H9 (cell line): ENCODE measurements around the gene RALGAPA2. TPM values are rescaled to one million over a fixed set of nuclear protein-coding genes. Genes with fewer than 3 reads are reported as not detected.

Source experiments
- DNase-seq: peaks from one replicate; pipeline ENCODE4 v3.0.0-alpha.2; 2017
- H2AFZ ChIP-seq: one replicate; pipeline ENCODE4 v1.6.1; 2013; ENCODE audit warnings: mild to moderate bottlenecking, low read length, control low read depth, moderate library complexity
- H2AK5ac ChIP-seq: 2 replicates; pipeline ENCODE4 v1.6.1; 2013; ENCODE audit warnings: low read length, control low read depth, mixed read lengths; ENCODE audit not compliant: insufficient read length
- H2BK120ac ChIP-seq: one replicate; pipeline ENCODE4 v1.6.1; 2013; ENCODE audit warnings: low read depth, mild to moderate bottlenecking, low read length, control low read depth, inconsistent platforms; ENCODE audit not compliant: poor library complexity, severe bottlenecking
- H2BK12ac ChIP-seq: 2 replicates; pipeline ENCODE4 v1.6.1; 2013; ENCODE audit warnings: low read length, control low read depth, mixed read lengths, low read depth; ENCODE audit not compliant: insufficient read length
- H2BK15ac ChIP-seq: 2 replicates; pipeline ENCODE4 v1.6.1; 2013; ENCODE audit warnings: low read depth, low read length, control low read depth
- H2BK20ac ChIP-seq: one replicate; pipeline ENCODE4 v1.6.1; 2013; ENCODE audit warnings: low read depth, mild to moderate bottlenecking, low read length, control low read depth, inconsistent platforms; ENCODE audit not compliant: poor library complexity, severe bottlenecking
- H2BK5ac ChIP-seq: 2 replicates; pipeline ENCODE4 v1.6.1; 2013; ENCODE audit warnings: low read length, control low read depth, mixed read lengths; ENCODE audit not compliant: insufficient read length
- H3K14ac ChIP-seq: 2 replicates; pipeline ENCODE4 v1.6.1; 2013; ENCODE audit warnings: low read length, control low read depth; ENCODE audit not compliant: insufficient read depth
- H3K18ac ChIP-seq: 2 replicates; pipeline ENCODE4 v1.6.1; 2013; ENCODE audit warnings: low read depth, mild to moderate bottlenecking, mixed read lengths, low read length, control low read depth; ENCODE audit not compliant: insufficient read length
- H3K23ac ChIP-seq: 2 replicates; pipeline ENCODE4 v1.6.1; 2013; ENCODE audit warnings: low read length, control low read depth, mixed read lengths, low read depth; ENCODE audit not compliant: insufficient read length
- H3K23me2 ChIP-seq: 2 replicates; pipeline ENCODE4 v1.6.1; 2013; ENCODE audit warnings: low read depth, mild to moderate bottlenecking, mixed read lengths, low read length, control low read depth; ENCODE audit not compliant: insufficient read length, poor library complexity, severe bottlenecking
- H3K27ac ChIP-seq: 2 replicates; pipeline ENCODE4 v1.5.1; 2013; ENCODE audit warnings: low read length, control low read depth, mixed read lengths, low read depth; ENCODE audit not compliant: insufficient read length
- H3K27me3 ChIP-seq: 2 replicates; pipeline ENCODE4 v1.6.1; 2013; ENCODE audit warnings: low read length, control low read depth, inconsistent platforms; ENCODE audit not compliant: insufficient read depth
- H3K4ac ChIP-seq: 2 replicates; pipeline ENCODE4 v1.6.1; 2013; ENCODE audit warnings: low read depth, mild to moderate bottlenecking, control low read depth, inconsistent platforms, low read length, moderate library complexity
- H3K4me1 ChIP-seq: 2 replicates; pipeline ENCODE4 v1.6.1; 2013; ENCODE audit warnings: low read length, control low read depth, inconsistent platforms; ENCODE audit not compliant: insufficient read depth
- H3K4me2 ChIP-seq: 2 replicates; pipeline ENCODE4 v1.6.1; 2013; ENCODE audit warnings: low read length, control low read depth, mixed read lengths; ENCODE audit not compliant: insufficient read length, insufficient read depth
- H3K56ac ChIP-seq: 2 replicates; pipeline ENCODE4 v1.6.1; 2013; ENCODE audit warnings: low read depth, mild to moderate bottlenecking, mixed read lengths, low read length, control low read depth; ENCODE audit not compliant: insufficient read length
- H3K79me1 ChIP-seq: 2 replicates; pipeline ENCODE4 v1.6.1; 2013; ENCODE audit warnings: low read depth, mild to moderate bottlenecking, moderate library complexity, low read length, control low read depth, inconsistent platforms; ENCODE audit not compliant: insufficient read depth, poor library complexity, severe bottlenecking
- H3K79me2 ChIP-seq: 2 replicates; pipeline ENCODE4 v1.6.1; 2013; ENCODE audit warnings: low read length, control low read depth, inconsistent platforms; ENCODE audit not compliant: insufficient read depth
- H3K9ac ChIP-seq: 2 replicates; pipeline ENCODE4 v1.6.1; 2013; ENCODE audit warnings: low read length, control low read depth, mixed read lengths; ENCODE audit not compliant: insufficient read length; ENCODE audit errors: extremely low read depth
- H3K9me3 ChIP-seq: one replicate; pipeline ENCODE4 v1.6.1; 2013; ENCODE audit warnings: low read depth, low read length, inconsistent platforms; ENCODE audit not compliant: control insufficient read depth
- H3T11ph ChIP-seq: one replicate; pipeline ENCODE4 v1.6.1; 2013; ENCODE audit warnings: mild to moderate bottlenecking, low read length, control low read depth, inconsistent platforms
- H4K20me1 ChIP-seq: one replicate; pipeline ENCODE4 v1.6.1; 2013; ENCODE audit not compliant: control insufficient read depth, insufficient read length, insufficient read depth
- H4K5ac ChIP-seq: 2 replicates; pipeline ENCODE4 v1.6.1; 2013; ENCODE audit warnings: low read depth, mild to moderate bottlenecking, mixed read lengths, low read length, control low read depth; ENCODE audit not compliant: insufficient read length
- H4K8ac ChIP-seq: replicated peaks from 2 replicates; pipeline ENCODE4 v1.6.1; 2013; ENCODE audit warnings: low read length, control low read depth, mixed read lengths, low read depth; ENCODE audit not compliant: insufficient read length
- H4K91ac ChIP-seq: 2 replicates; pipeline ENCODE4 v1.6.1; 2013; ENCODE audit warnings: low read depth, mild to moderate bottlenecking, moderate library complexity, mixed read lengths, low read length, control low read depth; ENCODE audit not compliant: insufficient read length
- H3K27ac Mint-ChIP-seq, 3 experiments: 2 replicates in 2 of 3; 3 replicates in 1 of 3; pipeline ENCODE4 v1.8.0; 2020 to 2021; ENCODE audit warnings: mixed read lengths in 3 of 3, mild to moderate bottlenecking in 1 of 3, moderate library complexity in 1 of 3
- H3K27me3 Mint-ChIP-seq: 2 replicates; pipeline ENCODE4 v1.8.0; 2021; ENCODE audit warnings: low read depth, mild to moderate bottlenecking, moderate library complexity, mixed read lengths
- H3K36me3 Mint-ChIP-seq, 3 experiments: 2 replicates in 2 of 3; 3 replicates in 1 of 3; pipeline ENCODE4 v1.8.0; 2020 to 2021; ENCODE audit warnings: low read depth in 3 of 3, mixed read lengths in 3 of 3; ENCODE audit not compliant: insufficient read depth in 1 of 3
- H3K4me1 Mint-ChIP-seq, 2 experiments: 2 replicates each; pipeline ENCODE4 v1.8.0; 2020; ENCODE audit warnings: mixed read lengths in 2 of 2
- H3K4me3 Mint-ChIP-seq, 2 experiments: 2 replicates in 1 of 2; 3 replicates in 1 of 2; pipeline ENCODE4 v1.8.0; 2020 to 2021; ENCODE audit warnings: mild to moderate bottlenecking in 2 of 2, mixed read lengths in 2 of 2, moderate library complexity in 1 of 2
- H3K9me3 Mint-ChIP-seq, 2 experiments: 2 replicates in 1 of 2; 3 replicates in 1 of 2; pipeline ENCODE4 v1.8.0; 2020; ENCODE audit warnings: mild to moderate bottlenecking in 2 of 2, mixed read lengths in 2 of 2, moderate library complexity in 1 of 2
- CTCF ChIP-seq: fragments of 200-600 bp; sonication (generic); conservative IDR thresholded peaks from 3 replicates; pipeline ENCODE4 v1.8.0; 2021; ENCODE audit warnings: antibody characterized with exemption, mild to moderate bottlenecking
- WGBS: extraction: QIAGEN DNeasy Blood & Tissue Kit; methylation state at CpG from one replicate; pipeline ENCODE4 v1.1.7; 2013; ENCODE audit warnings: missing lambda C conversion rate, low lambda C conversion rate, mixed read lengths; ENCODE audit not compliant: insufficient read length; ENCODE audit errors: extremely low coverage; 5-methylcytosine and 5-hydroxymethylcytosine counted together
- total RNA-seq: library from RNA; stranded (reverse); gene quantifications from 2 replicates; pipeline ENCODE4 v1.2.1, GENCODE V29; 2021

RALGAPA2 gene
- total RNA-seq, 1 experiment from 2014 or later: 16.6 TPM

DNA sequence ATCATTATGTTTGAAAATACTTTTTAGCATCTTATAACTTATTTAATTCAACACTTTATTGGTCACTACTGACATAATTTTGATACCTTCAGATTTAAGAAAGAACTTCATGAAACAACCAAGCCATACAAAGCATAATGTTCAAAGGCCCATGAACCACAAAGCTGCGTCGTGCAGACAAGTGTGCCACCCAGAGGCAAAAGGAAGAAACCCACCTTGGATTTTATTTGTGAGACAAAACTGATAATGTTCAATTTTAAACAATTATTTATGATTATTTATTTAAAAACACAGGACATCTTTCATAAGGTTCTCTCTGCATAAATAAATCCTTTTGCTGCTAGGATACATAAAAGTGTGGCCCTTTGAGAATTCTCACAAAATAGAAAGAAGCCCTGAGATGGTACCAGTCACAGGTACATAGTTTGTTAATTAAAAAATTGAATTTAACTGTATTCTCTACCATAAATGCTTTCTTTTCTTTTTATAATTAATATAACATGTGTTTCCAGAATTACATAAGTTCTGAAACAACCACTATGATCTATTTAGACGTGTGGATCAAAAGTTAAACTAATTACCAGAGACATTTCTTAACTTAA lies 143.7 kb downstream of the RALGAPA2 start:
- no peaks in the 10 kb centered on the region for H3K9me3 ChIP-seq
- H2AK5ac ChIP-seq: no peak overlapping the region
- no CpG with 5 or more reads among the region's 3 CpGs for WGBS
- H3K27ac Mint-ChIP-seq: no peak overlapping the region
- no peaks in the 10 kb centered on the region for H3K79me2 ChIP-seq
- H3K4me1 Mint-ChIP-seq: peaks cover 5 to 11% of the 10 kb centered on the region in 2 experiments
- no peak overlapping the region for H3K27ac ChIP-seq
- no peaks in the 10 kb centered on the region for H3K4me1 ChIP-seq
- no peaks in the 10 kb centered on the region for H4K20me1 ChIP-seq
- H4K5ac ChIP-seq: no peak overlapping the region
- no peak overlapping the region for H2BK20ac ChIP-seq
- no peak overlapping the region for H3K14ac ChIP-seq
- H2AFZ ChIP-seq: no peak overlapping the region
- no peaks in the 10 kb centered on the region for H3K9me3 Mint-ChIP-seq
- H3K23ac ChIP-seq: no peak overlapping the region
- H3T11ph ChIP-seq: no peak overlapping the region
- no peak overlapping the region for H2BK5ac ChIP-seq
- H2BK120ac ChIP-seq: no peak overlapping the region
- H3K27me3 ChIP-seq: no peaks in the 10 kb centered on the region
- DNase-seq: no peak
- H3K36me3 Mint-ChIP-seq: peaks cover 0 to 5% (median 2%) of the 10 kb centered on the region in 3 experiments; a peak in 4 of 7 replicates
- H3K79me1 ChIP-seq: no peaks in the 10 kb centered on the region
- TF ChIP-seq CTCF: peak; percentile 91
- no peak overlapping the region for H2BK12ac ChIP-seq
- H3K56ac ChIP-seq: no peak overlapping the region
- H3K4me2 ChIP-seq: no peak overlapping the region
- H3K23me2 ChIP-seq: no peaks in the 10 kb centered on the region
- no peak overlapping the region for H3K18ac ChIP-seq
- no peak overlapping the region for H4K8ac ChIP-seq
- no peak overlapping the region for H4K91ac ChIP-seq
- H3K4ac ChIP-seq: no peak overlapping the region
- no peak overlapping the region for H2BK15ac ChIP-seq
- H3K27me3 Mint-ChIP-seq: no peaks in the 10 kb centered on the region
- no peak overlapping the region for H3K4me3 Mint-ChIP-seq
- no peak overlapping the region for H3K9ac ChIP-seq
